Vagina (tissue), 2 donors: ENCODE measurements around the gene FADS2. TPM values are rescaled to one million over a fixed set of nuclear protein-coding genes. Genes with fewer than 3 reads are reported as not detected.
A peak's percentile ranks its signal among the peaks of the same experiment; 100 is the strongest.

Experiments
- DNase-seq, 2 donors: peaks; one replicate each; pipeline ENCODE4 v3.0.0-alpha.2; 2017; ENCODE audit errors: extremely low spot score in 2 of 2
- H3K27ac ChIP-seq: fragments of 200-600 bp; sonication (generic); one replicate; pipeline ENCODE4 v1.5.1; 2019
- H3K27me3 ChIP-seq: fragments of 200-600 bp; sonication (generic); one replicate; pipeline ENCODE4 v1.5.1; 2019
- H3K36me3 ChIP-seq, 2 donors: fragments of 200-600 bp; sonication (generic); one replicate each; pipeline ENCODE4 v1.5.1; 2017 to 2019
- H3K4me1 ChIP-seq: fragments of 200-600 bp; sonication (generic); one replicate; pipeline ENCODE4 v1.5.1; 2019
- H3K4me3 ChIP-seq, 2 donors: fragments of 200-600 bp; sonication (generic); 1 replicate in 1 of 2; 2 replicates in 1 of 2; pipeline ENCODE4 v1.5.1; 2016 to 2019
- H3K9me3 ChIP-seq: fragments of 200-600 bp; sonication (generic); one replicate; pipeline ENCODE4 v1.5.1; 2019
- POLR2A ChIP-seq, 2 donors: fragments of 450-650 bp; IDR thresholded peaks; one replicate each; pipeline ENCODE4 v1.6.1; 2017; ENCODE audit warnings: antibody characterized with exemption in 2 of 2, mild to moderate bottlenecking in 2 of 2, moderate library complexity in 2 of 2
- POLR2AphosphoS5 ChIP-seq, 2 donors: sonication (generic); formaldehyde crosslinking; IDR thresholded peaks; one replicate each; pipeline ENCODE4 v1.9.0; 2017; ENCODE audit warnings: antibody characterized with exemption in 2 of 2, mild to moderate bottlenecking in 2 of 2, low read depth in 1 of 2; ENCODE audit not compliant: insufficient read depth in 1 of 2
- intact Hi-C: fragments of 100-400 bp; cut with DNase I; formaldehyde crosslinking; loops from one replicate; pipeline ENCODE4 v1.15.1; 2023
- total RNA-seq: library from RNA; depleted of rRNA; stranded (reverse); fragments of >200 nt; gene quantifications from one replicate; pipeline ENCODE4 v1.2.3, GENCODE V29; 2016
- TF ChIP-seq, protein P1 (sequence below), 3 experiments: fragments of 450-650 bp in 2 of 3; fragments of 200-600 bp in 1 of 3; sonication (generic) in 1 of 3; IDR thresholded peaks; one replicate each; pipeline ENCODE4 v1.5.1; 2017 to 2019; ENCODE audit warnings: antibody characterized with exemption in 3 of 3, mild to moderate bottlenecking in 2 of 3, moderate library complexity in 2 of 3

Gene FADS2
- total RNA-seq, 1 donor from 2014 or later = 25.5 TPM

- H3K9me3 ChIP-seq = no peaks in the 10 kb centered on the region
- no peaks in the 10 kb centered on the region for H3K27me3 ChIP-seq
- no peak overlapping the region for H3K27ac ChIP-seq
- intact Hi-C loops = no loop called here
- peaks cover 18% of the 10 kb centered on the region for H3K4me1 ChIP-seq
- no peak for TF ChIP-seq POLR2AphosphoS5 (IDR thresholded peaks at IDR 0.05; ENCODE audit: insufficient read depth in 1 of 2, low read depth in 1 of 2)
- H3K36me3 ChIP-seq = no peaks in the 10 kb centered on the region
- no peak for DNase-seq
- H3K4me3 ChIP-seq = no peak overlapping the region
Measured at GRCh38 chr11:61885784-61886580, 57.9 kb downstream of the FADS2 start.

DNA sequence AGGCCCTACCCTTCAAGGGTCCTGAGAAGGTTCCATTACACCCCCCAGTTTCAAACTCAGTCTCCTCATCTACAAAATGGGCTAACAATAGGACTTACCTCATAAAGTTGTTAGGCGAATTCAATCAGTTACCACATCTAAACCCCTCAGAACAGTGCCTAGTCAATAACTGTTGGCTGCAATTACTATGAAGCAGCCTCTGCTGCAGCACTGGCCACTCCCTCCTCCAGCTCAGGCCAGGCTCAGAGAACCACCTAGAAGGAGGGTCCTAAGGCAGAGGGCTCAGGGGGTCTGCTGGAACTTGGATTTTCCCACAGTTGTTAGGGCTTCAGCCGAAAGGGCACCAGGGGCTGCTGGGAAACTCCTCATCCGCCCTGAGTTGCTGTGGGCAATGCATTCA lies 58.5 kb downstream of the FADS2 start:
- Histone ChIP-seq H3K4me1 (peaks cover 19% of the 10 kb centered on the region), H3K27ac (no peak overlapping the region), H3K4me3 (no peak overlapping the region), H3K36me3 (no peaks in the 10 kb centered on the region), H3K9me3 (no peaks in the 10 kb centered on the region), H3K27me3 (no peaks in the 10 kb centered on the region)
- intact Hi-C loops = no loop called here
- no peak for DNase-seq
- TF ChIP-seq POLR2AphosphoS5 (IDR thresholded peaks at IDR 0.05; ENCODE audit: insufficient read depth in 1 of 2, low read depth in 1 of 2) = no peak
- TF ChIP-seq, protein P1, sequence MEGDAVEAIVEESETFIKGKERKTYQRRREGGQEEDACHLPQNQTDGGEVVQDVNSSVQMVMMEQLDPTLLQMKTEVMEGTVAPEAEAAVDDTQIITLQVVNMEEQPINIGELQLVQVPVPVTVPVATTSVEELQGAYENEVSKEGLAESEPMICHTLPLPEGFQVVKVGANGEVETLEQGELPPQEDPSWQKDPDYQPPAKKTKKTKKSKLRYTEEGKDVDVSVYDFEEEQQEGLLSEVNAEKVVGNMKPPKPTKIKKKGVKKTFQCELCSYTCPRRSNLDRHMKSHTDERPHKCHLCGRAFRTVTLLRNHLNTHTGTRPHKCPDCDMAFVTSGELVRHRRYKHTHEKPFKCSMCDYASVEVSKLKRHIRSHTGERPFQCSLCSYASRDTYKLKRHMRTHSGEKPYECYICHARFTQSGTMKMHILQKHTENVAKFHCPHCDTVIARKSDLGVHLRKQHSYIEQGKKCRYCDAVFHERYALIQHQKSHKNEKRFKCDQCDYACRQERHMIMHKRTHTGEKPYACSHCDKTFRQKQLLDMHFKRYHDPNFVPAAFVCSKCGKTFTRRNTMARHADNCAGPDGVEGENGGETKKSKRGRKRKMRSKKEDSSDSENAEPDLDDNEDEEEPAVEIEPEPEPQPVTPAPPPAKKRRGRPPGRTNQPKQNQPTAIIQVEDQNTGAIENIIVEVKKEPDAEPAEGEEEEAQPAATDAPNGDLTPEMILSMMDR (IDR thresholded peaks at IDR 0.05) = no peak
- no peak for TF ChIP-seq POLR2A (IDR thresholded peaks at IDR 0.05)

- Histone ChIP-seq H3K36me3 (no peaks in the 10 kb centered on the region), H3K9me3 (no peaks in the 10 kb centered on the region), H3K4me1 (peaks cover 25% of the 10 kb centered on the region), H3K4me3 (no peak overlapping the region), H3K27ac (peak overlapping the region; percentile 59), H3K27me3 (no peaks in the 10 kb centered on the region)
- intact Hi-C loops = no loop called here
- TF ChIP-seq, protein P1 (IDR thresholded peaks at IDR 0.05) = no peak
- no peak for TF ChIP-seq POLR2A (IDR thresholded peaks at IDR 0.05)
- peak; percentile 66 to 69 for TF ChIP-seq POLR2AphosphoS5 (IDR thresholded peaks at IDR 0.05; ENCODE audit: insufficient read depth in 1 of 2, low read depth in 1 of 2)
- no peak for DNase-seq
Measured at GRCh38 chr11:61887839-61888494, 59.9 kb downstream of the FADS2 start.

DNA sequence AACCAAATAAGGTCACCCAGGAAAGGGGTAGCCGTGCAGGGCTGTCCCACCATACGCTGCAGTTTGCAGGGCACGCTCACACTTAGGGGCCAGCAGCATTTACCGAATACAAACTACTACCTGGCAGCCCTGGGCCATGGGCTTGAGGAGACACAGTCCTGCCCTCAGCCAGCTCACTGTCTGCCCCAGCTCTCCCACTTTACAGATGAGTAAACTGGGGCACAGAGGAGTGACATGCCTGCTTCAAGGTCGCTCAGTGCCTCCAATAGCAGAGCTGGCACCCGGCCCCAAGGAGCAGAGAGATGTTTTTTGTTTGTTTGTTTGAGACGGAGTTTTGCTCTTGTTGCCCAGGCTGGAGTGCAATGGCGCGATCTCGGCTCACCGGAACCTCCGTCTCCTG lies 60.5 kb downstream of the FADS2 start:
- Histone ChIP-seq H3K27me3 (no peaks in the 10 kb centered on the region), H3K4me1 (peaks cover 25% of the 10 kb centered on the region), H3K4me3 (no peak overlapping the region), H3K9me3 (no peaks in the 10 kb centered on the region), H3K36me3 (no peaks in the 10 kb centered on the region), H3K27ac (peak overlapping the region; percentile 59)
- no peak for DNase-seq
- intact Hi-C loops = no loop called here
- TF ChIP-seq, protein P1 (IDR thresholded peaks at IDR 0.05) = no peak
- TF ChIP-seq POLR2AphosphoS5 (IDR thresholded peaks at IDR 0.05; ENCODE audit: insufficient read depth in 1 of 2, low read depth in 1 of 2) (no peak), POLR2A (IDR thresholded peaks at IDR 0.05) (no peak)

GRCh38 chr11:61889831-61890230 lies 61.7 kb downstream of the FADS2 start:
- Histone ChIP-seq H3K27ac (peak overlapping the region; percentile 28), H3K4me3 (peak overlapping the region in 1 of 2 donors; percentile 70)
- intact Hi-C loops = loop anchor here (5.0 to 10.0 kb wide), 3 partner anchors 73 to 225 kb away; partner anchors contain the start of genes FADS1, FEN1 and TMEM258

More at GRCh38 chr11:61889831-61890230, 61.7 kb downstream of the FADS2 start:
- peaks cover 25% of the 10 kb centered on the region for H3K4me1 ChIP-seq
- H3K9me3 ChIP-seq = no peaks in the 10 kb centered on the region
- no peak for DNase-seq
- no peaks in the 10 kb centered on the region for H3K27me3 ChIP-seq
- H3K36me3 ChIP-seq = no peaks in the 10 kb centered on the region
- TF ChIP-seq POLR2A (IDR thresholded peaks at IDR 0.05) (no peak), POLR2AphosphoS5 (IDR thresholded peaks at IDR 0.05; ENCODE audit: insufficient read depth in 1 of 2, low read depth in 1 of 2) (no peak)
- TF ChIP-seq, protein P1 (IDR thresholded peaks at IDR 0.05) = no peak
